OCI-LY1 (cell line): ENCODE measurements around the gene PDK2.

Experiments
- H2AFZ ChIP-seq: fragments of 200-600 bp; sonication (generic), shearing (Covaris generic); 2 replicates; pipeline ENCODE4 v1.6.0; 2014; ENCODE audit warnings: antibody characterized with exemption, mild to moderate bottlenecking, low read length
- H3F3A ChIP-seq: fragments of 200-600 bp; sonication (generic), shearing (Covaris generic); 2 replicates; pipeline ENCODE4 v1.6.0; 2014; ENCODE audit warnings: mild to moderate bottlenecking, antibody characterized with exemption, low read length, moderate library complexity; ENCODE audit not compliant: insufficient read depth
- H3K27ac ChIP-seq: fragments of 200-600 bp; sonication (generic); 2 replicates; pipeline ENCODE4 v1.5.1; 2014; ENCODE audit warnings: low read length, mixed run types, mild to moderate bottlenecking, low read depth; ENCODE audit not compliant: poor library complexity, severe bottlenecking
- H3K27me3 ChIP-seq: fragments of 200-600 bp; sonication (generic); 2 replicates; pipeline ENCODE4 v1.6.0; 2014; ENCODE audit warnings: antibody characterized with exemption, mild to moderate bottlenecking, low read length, moderate library complexity; ENCODE audit not compliant: insufficient read depth
- H3K36me3 ChIP-seq: fragments of 200-600 bp; sonication (generic); 2 replicates; pipeline ENCODE4 v1.6.1; 2014; ENCODE audit warnings: mild to moderate bottlenecking, antibody characterized with exemption, low read length, moderate library complexity, mixed read lengths; ENCODE audit not compliant: insufficient read depth
- H3K4me1 ChIP-seq: fragments of 200-600 bp; sonication (generic); 2 replicates; pipeline ENCODE4 v1.5.1; 2014; ENCODE audit warnings: mild to moderate bottlenecking, low read length, moderate library complexity; ENCODE audit not compliant: insufficient read depth, severe bottlenecking
- H3K4me2 ChIP-seq: fragments of 200-600 bp; sonication (generic), shearing (Covaris generic); 2 replicates; pipeline ENCODE4 v1.6.1; 2014; ENCODE audit warnings: low read length
- H3K4me3 ChIP-seq: fragments of 200-600 bp; sonication (generic); 2 replicates; pipeline ENCODE4 v1.5.1; 2014; ENCODE audit warnings: low read length, low read depth, mild to moderate bottlenecking, mixed read lengths; ENCODE audit not compliant: poor library complexity, severe bottlenecking
- H3K79me2 ChIP-seq: fragments of 200-600 bp; shearing (Covaris generic); 2 replicates; pipeline ENCODE4 v1.6.1; 2016; ENCODE audit warnings: mixed run types, low read length, mixed read lengths; ENCODE audit not compliant: insufficient read depth
- H3K9ac ChIP-seq: fragments of 200-600 bp; sonication (generic), shearing (Covaris generic); 2 replicates; pipeline ENCODE4 v1.6.1; 2014; ENCODE audit warnings: mild to moderate bottlenecking, low read length, mixed read lengths
- H3K9me2 ChIP-seq: fragments of 200-600 bp; sonication (generic), shearing (Covaris generic); 2 replicates; pipeline ENCODE4 v1.6.1; 2014; ENCODE audit warnings: low read depth, mild to moderate bottlenecking, low read length, mixed read lengths
- H3K9me3 ChIP-seq: fragments of 200-600 bp; shearing (Covaris generic); 2 replicates; pipeline ENCODE4 v1.6.1; 2014; ENCODE audit warnings: low read length, mixed read lengths
- H4K20me1 ChIP-seq: fragments of 200-600 bp; sonication (generic), shearing (Covaris generic); 2 replicates; pipeline ENCODE4 v1.6.0; 2016; ENCODE audit warnings: mild to moderate bottlenecking, low read length; ENCODE audit not compliant: insufficient read depth
- EZH2 ChIP-seq: fragments of 200-600 bp; sonication (generic), shearing (Covaris generic); IDR thresholded peaks from 2 replicates; pipeline ENCODE4 v1.8.0; 2017; ENCODE audit warnings: borderline replicate concordance, mixed run types, mild to moderate bottlenecking, antibody characterized with exemption, low read length, moderate library complexity, mixed read lengths
- TF ChIP-seq, protein P1 (sequence below): fragments of 200-600 bp; sonication (generic), shearing (Covaris generic); IDR thresholded peaks from 2 replicates; pipeline ENCODE4 v1.5.1; 2017; ENCODE audit warnings: mild to moderate bottlenecking, antibody characterized with exemption, low read length, moderate library complexity, mixed read lengths

The PDK2 gene

GRCh38 chr17:50155115-50155819 is 60.1 kb downstream of the PDK2 start:
- Histone ChIP-seq H3K27ac (no peak overlapping the region), H3K9me2 (no peaks in the 10 kb centered on the region), H3K36me3 (no peaks in the 10 kb centered on the region), H3K4me3 (no peak overlapping the region), H3K79me2 (no peaks in the 10 kb centered on the region), H3K4me1 (peaks cover 14% of the 10 kb centered on the region), H3K4me2 (no peak overlapping the region), H3K27me3 (no peaks in the 10 kb centered on the region), H3F3A (no peaks in the 10 kb centered on the region; the same call in 1 of the 2 replicates), H2AFZ (no peak overlapping the region), H3K9ac (no peak overlapping the region), H3K9me3 (no peaks in the 10 kb centered on the region), H4K20me1 (no peaks in the 10 kb centered on the region)
- no peak for TF ChIP-seq EZH2
- TF ChIP-seq, protein P1, sequence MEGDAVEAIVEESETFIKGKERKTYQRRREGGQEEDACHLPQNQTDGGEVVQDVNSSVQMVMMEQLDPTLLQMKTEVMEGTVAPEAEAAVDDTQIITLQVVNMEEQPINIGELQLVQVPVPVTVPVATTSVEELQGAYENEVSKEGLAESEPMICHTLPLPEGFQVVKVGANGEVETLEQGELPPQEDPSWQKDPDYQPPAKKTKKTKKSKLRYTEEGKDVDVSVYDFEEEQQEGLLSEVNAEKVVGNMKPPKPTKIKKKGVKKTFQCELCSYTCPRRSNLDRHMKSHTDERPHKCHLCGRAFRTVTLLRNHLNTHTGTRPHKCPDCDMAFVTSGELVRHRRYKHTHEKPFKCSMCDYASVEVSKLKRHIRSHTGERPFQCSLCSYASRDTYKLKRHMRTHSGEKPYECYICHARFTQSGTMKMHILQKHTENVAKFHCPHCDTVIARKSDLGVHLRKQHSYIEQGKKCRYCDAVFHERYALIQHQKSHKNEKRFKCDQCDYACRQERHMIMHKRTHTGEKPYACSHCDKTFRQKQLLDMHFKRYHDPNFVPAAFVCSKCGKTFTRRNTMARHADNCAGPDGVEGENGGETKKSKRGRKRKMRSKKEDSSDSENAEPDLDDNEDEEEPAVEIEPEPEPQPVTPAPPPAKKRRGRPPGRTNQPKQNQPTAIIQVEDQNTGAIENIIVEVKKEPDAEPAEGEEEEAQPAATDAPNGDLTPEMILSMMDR, result no peak

DNA sequence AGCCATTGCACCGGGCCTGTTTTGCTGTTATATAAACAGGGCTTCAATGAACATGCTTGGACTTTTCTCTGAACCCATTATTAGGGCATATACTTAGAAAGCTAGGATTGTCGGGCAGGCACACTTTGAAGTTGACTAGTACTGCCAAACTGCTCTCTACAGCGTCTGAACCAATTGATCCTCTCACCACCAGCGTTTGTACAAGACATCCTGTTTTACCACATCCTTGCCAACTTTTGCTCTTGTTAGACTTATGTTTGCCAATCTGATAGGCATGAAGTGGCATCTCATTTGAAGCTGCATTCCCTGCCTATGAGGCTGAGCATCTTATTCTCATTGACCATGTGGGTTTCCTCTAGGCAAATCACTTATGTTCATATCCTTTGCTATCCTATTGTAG is 62.7 kb downstream of the PDK2 start:
- H3K4me2 ChIP-seq, result no peak overlapping the region
- no peak overlapping the region for H3K4me3 ChIP-seq
- no peaks in the 10 kb centered on the region for H3K79me2 ChIP-seq
- no peaks in the 10 kb centered on the region for H3K9me3 ChIP-seq
- no peaks in the 10 kb centered on the region; the same call in 1 of the 2 replicates for H3F3A ChIP-seq
- no peaks in the 10 kb centered on the region for H4K20me1 ChIP-seq
- no peak overlapping the region for H2AFZ ChIP-seq
- no peak overlapping the region for H3K9ac ChIP-seq
- no peaks in the 10 kb centered on the region for H3K9me2 ChIP-seq
- TF ChIP-seq, protein P1, result no peak
- no peak for TF ChIP-seq EZH2
- peaks cover 10% of the 10 kb centered on the region for H3K4me1 ChIP-seq
- no peaks in the 10 kb centered on the region for H3K27me3 ChIP-seq
- H3K36me3 ChIP-seq, result no peaks in the 10 kb centered on the region
- no peak overlapping the region for H3K27ac ChIP-seq

- Histone ChIP-seq H3K9ac (peak overlapping the region; percentile 61), H3K27me3 (no peaks in the 10 kb centered on the region), H3K4me3 (peak overlapping the region; percentile 61), H3K79me2 (no peaks in the 10 kb centered on the region), H3K9me2 (no peaks in the 10 kb centered on the region), H4K20me1 (no peaks in the 10 kb centered on the region), H3F3A (no peaks in the 10 kb centered on the region), H3K27ac (no peak overlapping the region), H3K9me3 (no peaks in the 10 kb centered on the region), H3K4me2 (peak overlapping the region; percentile 78), H3K4me1 (peaks cover 10% of the 10 kb centered on the region), H2AFZ (peak overlapping the region; percentile 23; the same call in 1 of the 2 replicates), H3K36me3 (no peaks in the 10 kb centered on the region)
- TF ChIP-seq, protein P1, result peak; percentile 90
- TF ChIP-seq EZH2, result no peak
Observed at GRCh38 chr17:50161023-50161910, 66.1 kb downstream of the PDK2 start.
